Endothelial cell of umbilical vein (primary cell): ENCODE measurements around the gene LARGE1. TPM values are rescaled to one million over a fixed set of nuclear protein-coding genes. Genes with fewer than 3 reads are reported as not detected.

ENCODE experiments used
- BruUV-seq: library from RNA; stranded (reverse); fragments of 400-500 nt; replicated peaks from 2 replicates; lab custom pipeline; 2021; lab: Mats Ljungman, UMichigan
- CTCF ChIA-PET: fragments of 300-600, 350-600 bp; sonication (Branson Sonifier 250); formaldehyde crosslinking; loops from one replicate; lab custom pipeline; 2021; ENCODE audit warnings: antibody characterized with exemption, inconsistent platforms; lab: Charles Lee
- POLR2A ChIA-PET: fragments of 300-600, 350-600 bp; sonication (Branson Sonifier 250); formaldehyde crosslinking; loops from one replicate; lab custom pipeline; 2021; ENCODE audit warnings: antibody characterized with exemption, inconsistent platforms; lab: Charles Lee
- DNase-seq: peaks from one replicate; pipeline ENCODE4 v3.0.0-alpha.2; 2011; ENCODE audit warnings: low read depth, low spot score
- FAIRE-seq: peaks from 2 replicates; lab custom pipeline; 2011; peaks lifted over from hg19 to GRCh38; lab: Jason Lieb, UNC
- H2AFZ ChIP-seq: 2 replicates; pipeline ENCODE4 v1.6.0; 2012; ENCODE audit warnings: low read depth, low read length, control low read depth, inconsistent platforms
- H3K27ac ChIP-seq: 2 replicates; pipeline ENCODE4 v1.5.1; 2011; ENCODE audit warnings: low read depth, mild to moderate bottlenecking, control low read depth, low read length, moderate library complexity; ENCODE audit not compliant: insufficient read depth
- H3K27me3 ChIP-seq, 2 experiments: 2 replicates each; pipeline versions ENCODE4 v1.6.0 to v1.6.1; 2011; ENCODE audit warnings: low read length in 2 of 2, mixed read lengths in 1 of 2; ENCODE audit not compliant: control insufficient read depth in 2 of 2, insufficient read depth in 2 of 2
- H3K36me3 ChIP-seq, 2 experiments: 2 replicates in 1 of 2; 3 replicates in 1 of 2; pipeline ENCODE4 v1.5.1; 2011; ENCODE audit warnings: low read length in 2 of 2, mild to moderate bottlenecking in 1 of 2, moderate library complexity in 1 of 2; ENCODE audit not compliant: control insufficient read depth in 2 of 2, insufficient read depth in 2 of 2; ENCODE audit errors: extremely low read depth in 1 of 2
- H3K4me1 ChIP-seq: 3 replicates; pipeline ENCODE4 v1.5.1; 2011; ENCODE audit warnings: mild to moderate bottlenecking, low read length; ENCODE audit not compliant: control insufficient read depth, insufficient read depth; ENCODE audit errors: extremely low read depth
- H3K4me2 ChIP-seq: 2 replicates; pipeline ENCODE4 v1.6.1; 2011; ENCODE audit warnings: low read length, control low read depth, mixed read lengths; ENCODE audit not compliant: insufficient read depth
- H3K4me3 ChIP-seq, 3 experiments: fragments of 200-600 bp in 1 of 3; sonication (generic), shearing (Covaris generic) in 1 of 3; replicated peaks in 1 of 3; 2 replicates each; pipeline ENCODE4 v1.5.1; 2011 to 2016; ENCODE audit warnings: control low read depth in 3 of 3, low read length in 3 of 3, mild to moderate bottlenecking in 2 of 3, inconsistent platforms in 1 of 3, low read depth in 1 of 3, moderate library complexity in 1 of 3; ENCODE audit not compliant: insufficient read depth in 1 of 3
- H3K79me2 ChIP-seq: 2 replicates; pipeline ENCODE4 v1.6.0; 2012; ENCODE audit warnings: low read length, inconsistent platforms; ENCODE audit not compliant: control insufficient read depth, insufficient read depth
- H3K9ac ChIP-seq: replicated peaks from 2 replicates; pipeline ENCODE3; 2011; ENCODE audit warnings: low read length, control low read depth; ENCODE audit not compliant: insufficient read depth; ENCODE audit errors: extremely low read depth
- H3K9me1 ChIP-seq: replicated peaks from 3 replicates; pipeline ENCODE4 v1.6.0; 2011; ENCODE audit warnings: mild to moderate bottlenecking, low read length; ENCODE audit not compliant: control insufficient read depth, insufficient read depth; ENCODE audit errors: extremely low read depth
- H3K9me3 ChIP-seq: replicated peaks from 2 replicates; pipeline ENCODE4 v1.5.1; 2012; ENCODE audit warnings: low read length, inconsistent platforms; ENCODE audit not compliant: control insufficient read depth, insufficient read depth
- H4K20me1 ChIP-seq: replicated peaks from 2 replicates; pipeline ENCODE3; 2011; ENCODE audit warnings: mild to moderate bottlenecking, low read length; ENCODE audit not compliant: control insufficient read depth, insufficient read depth; ENCODE audit errors: extremely low read depth
- EZH2 ChIP-seq: IDR thresholded peaks from 2 replicates; pipeline ENCODE4 v1.6.1; 2012; ENCODE audit warnings: borderline replicate concordance, low read depth, mild to moderate bottlenecking, moderate library complexity, low read length, inconsistent platforms; ENCODE audit not compliant: severe bottlenecking
- FOS ChIP-seq: IDR thresholded peaks from 2 replicates; pipeline ENCODE4 v1.6.1; 2011; ENCODE audit warnings: mild to moderate bottlenecking, low read length, moderate library complexity, borderline replicate concordance; ENCODE audit not compliant: insufficient read depth
- GATA2 ChIP-seq: IDR thresholded peaks from 2 replicates; pipeline ENCODE4 v1.7.0; 2011; ENCODE audit warnings: low read depth, mild to moderate bottlenecking, moderate library complexity, mixed read lengths, low read length; ENCODE audit not compliant: insufficient read length, insufficient read depth
- JUN ChIP-seq: IDR thresholded peaks from 2 replicates; pipeline ENCODE4 v1.6.1; 2011; ENCODE audit warnings: borderline replicate concordance, low read depth; ENCODE audit not compliant: insufficient read length, insufficient read depth
- MYC ChIP-seq: IDR thresholded peaks from one replicate; pipeline ENCODE4 v1.6.1; 2011; ENCODE audit warnings: mild to moderate bottlenecking, low read depth, low read length
- POLR2A ChIP-seq: IDR thresholded peaks from 2 replicates; pipeline ENCODE4 v1.6.1; 2012; ENCODE audit warnings: low read depth, mild to moderate bottlenecking, control low read depth, low read length
- POLR2AphosphoS5 ChIP-seq: IDR thresholded peaks from 2 replicates; pipeline ENCODE4 v1.6.1; 2012; ENCODE audit warnings: low read depth, mild to moderate bottlenecking, control low read depth, low read length, moderate library complexity; ENCODE audit not compliant: insufficient read depth
- dilution Hi-C: fragments of 300-500 bp; cut with MboI; formaldehyde crosslinking; loops from one replicate; pipeline ENCODE4 v1.15.0; 2019; ENCODE audit warnings: low sequenced_read_pairs; ENCODE audit not compliant: extremely low pct_ligation_motif_present
- intact Hi-C: fragments of 100-400 bp; cut with micrococcal nuclease; formaldehyde crosslinking; loops from one replicate; pipeline ENCODE4 v1.10.0; 2022
- polyA plus RNA-seq, 4 experiments: library from polyadenylated mRNA; depleted of rRNA in 3 of 4; stranded (reverse) in 3 of 4; unstranded in 1 of 4; fragments of >200 nt; gene quantifications; 2 replicates each; pipeline versions ENCODE4 v1.2.1 to v1.2.3, GENCODE V29; 2011 to 2012; ENCODE audit warnings: missing spikeins in 1 of 4
- total RNA-seq: library from RNA; stranded (reverse); gene quantifications from 2 replicates; pipeline ENCODE4 v1.2.3, GENCODE V29; 2021
- TF ChIP-seq, protein P1 (sequence below), 2 donors: IDR thresholded peaks; 1 replicate in 1 of 2; 2 replicates in 1 of 2; pipeline ENCODE4 v1.5.1; 2011; ENCODE audit warnings: low read length in 2 of 2, mild to moderate bottlenecking in 2 of 2, moderate library complexity in 2 of 2, control low read depth in 1 of 2, inconsistent platforms in 1 of 2, low read depth in 1 of 2; ENCODE audit not compliant: insufficient read depth in 1 of 2; ENCODE audit errors: extremely low read depth in 1 of 2
- TF ChIP-seq, protein P2 (sequence below): IDR thresholded peaks from 2 replicates; pipeline ENCODE4 v1.6.1; 2011; ENCODE audit not compliant: insufficient read depth, insufficient read length

The LARGE1 gene
- total and polyA plus RNA-seq, 2 donors (not counting 3 experiments of a cell fraction or from before 2014, with no cell fraction given) = 0.95 to 4.4 TPM

GRCh38 chr22:33598821-33599220, 321.5 kb downstream of the LARGE1 start:
- dilution Hi-C loops (no loop called here), intact Hi-C loops (no loop called here)
- DNase-seq = no peak
- Histone ChIP-seq H3K4me2 (no peak overlapping the region), H4K20me1 (no peaks in the 10 kb centered on the region), H3K9ac (no peak overlapping the region), H3K79me2 (no peaks in the 10 kb centered on the region), H3K27ac (no peak overlapping the region), H3K4me3 (no peak overlapping the region), H3K4me1 (no peaks in the 10 kb centered on the region), H3K36me3 (no peaks in the 10 kb centered on the region), H3K9me1 (no peaks in the 10 kb centered on the region), H3K27me3 (no peaks in the 10 kb centered on the region), H2AFZ (no peak overlapping the region), H3K9me3 (peaks cover 6% of the 10 kb centered on the region)
- ChIA-PET POLR2A (no interaction called here), CTCF (no interaction called here)
- FAIRE-seq = no peak
- TF ChIP-seq, protein P1, sequence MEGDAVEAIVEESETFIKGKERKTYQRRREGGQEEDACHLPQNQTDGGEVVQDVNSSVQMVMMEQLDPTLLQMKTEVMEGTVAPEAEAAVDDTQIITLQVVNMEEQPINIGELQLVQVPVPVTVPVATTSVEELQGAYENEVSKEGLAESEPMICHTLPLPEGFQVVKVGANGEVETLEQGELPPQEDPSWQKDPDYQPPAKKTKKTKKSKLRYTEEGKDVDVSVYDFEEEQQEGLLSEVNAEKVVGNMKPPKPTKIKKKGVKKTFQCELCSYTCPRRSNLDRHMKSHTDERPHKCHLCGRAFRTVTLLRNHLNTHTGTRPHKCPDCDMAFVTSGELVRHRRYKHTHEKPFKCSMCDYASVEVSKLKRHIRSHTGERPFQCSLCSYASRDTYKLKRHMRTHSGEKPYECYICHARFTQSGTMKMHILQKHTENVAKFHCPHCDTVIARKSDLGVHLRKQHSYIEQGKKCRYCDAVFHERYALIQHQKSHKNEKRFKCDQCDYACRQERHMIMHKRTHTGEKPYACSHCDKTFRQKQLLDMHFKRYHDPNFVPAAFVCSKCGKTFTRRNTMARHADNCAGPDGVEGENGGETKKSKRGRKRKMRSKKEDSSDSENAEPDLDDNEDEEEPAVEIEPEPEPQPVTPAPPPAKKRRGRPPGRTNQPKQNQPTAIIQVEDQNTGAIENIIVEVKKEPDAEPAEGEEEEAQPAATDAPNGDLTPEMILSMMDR (IDR thresholded peaks at IDR 0.05; ENCODE audit: extremely low read depth in 1 of 2, insufficient read depth in 1 of 2, low read depth in 1 of 2, low read length in 2 of 2) = no peak
- TF ChIP-seq POLR2AphosphoS5 (no peak), FOS (no peak), EZH2 (no peak), POLR2A (no peak), JUN (no peak), GATA2 (no peak), MYC (no peak)
- TF ChIP-seq, protein P2, sequence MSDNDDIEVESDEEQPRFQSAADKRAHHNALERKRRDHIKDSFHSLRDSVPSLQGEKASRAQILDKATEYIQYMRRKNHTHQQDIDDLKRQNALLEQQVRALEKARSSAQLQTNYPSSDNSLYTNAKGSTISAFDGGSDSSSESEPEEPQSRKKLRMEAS = no peak
- no TSS peak for BruUV-seq
